Gastrocnemius medialis (tissue), 4 donors: ENCODE data around the gene ANKH.

Experiments used
- POLR2A ChIP-seq, 2 donors: fragments of 450-650 bp; IDR thresholded peaks; one replicate each; pipeline ENCODE4 v1.6.1; 2017; ENCODE audit warnings: antibody characterized with exemption in 2 of 2, mild to moderate bottlenecking in 2 of 2, moderate library complexity in 2 of 2
- TF ChIP-seq, protein P1 (sequence below), 5 experiments: fragments of 450-650 bp in 3 of 5; fragments of 200-600 bp in 2 of 5; sonication (generic) in 2 of 5; IDR thresholded peaks in 4 of 5; conservative IDR thresholded peaks in 1 of 5; 1 replicate in 4 of 5; 2 replicates in 1 of 5; pipeline ENCODE4 v1.5.1; 2016 to 2019; ENCODE audit warnings: antibody characterized with exemption in 5 of 5, mild to moderate bottlenecking in 3 of 5, moderate library complexity in 3 of 5

DNA sequence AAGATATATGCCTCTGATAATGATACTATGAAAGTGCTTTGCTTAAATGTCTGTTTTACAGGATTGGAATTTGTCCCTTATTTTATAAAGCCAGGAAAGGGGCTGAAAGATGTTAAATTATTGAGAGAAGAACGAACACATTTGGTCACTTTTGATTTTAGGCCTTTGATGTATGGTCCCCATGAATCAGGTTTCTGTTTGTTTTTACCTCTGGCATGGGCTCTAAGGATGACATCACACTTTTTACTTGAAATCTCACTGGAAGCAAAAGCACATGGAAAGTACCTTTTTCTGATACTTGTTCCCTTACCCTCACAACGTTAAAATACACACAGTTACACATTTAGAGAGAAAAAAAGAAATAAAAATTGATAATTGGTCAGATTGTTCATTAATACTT is 200.2 kb downstream of the ANKH start:
- TF ChIP-seq, protein P1, sequence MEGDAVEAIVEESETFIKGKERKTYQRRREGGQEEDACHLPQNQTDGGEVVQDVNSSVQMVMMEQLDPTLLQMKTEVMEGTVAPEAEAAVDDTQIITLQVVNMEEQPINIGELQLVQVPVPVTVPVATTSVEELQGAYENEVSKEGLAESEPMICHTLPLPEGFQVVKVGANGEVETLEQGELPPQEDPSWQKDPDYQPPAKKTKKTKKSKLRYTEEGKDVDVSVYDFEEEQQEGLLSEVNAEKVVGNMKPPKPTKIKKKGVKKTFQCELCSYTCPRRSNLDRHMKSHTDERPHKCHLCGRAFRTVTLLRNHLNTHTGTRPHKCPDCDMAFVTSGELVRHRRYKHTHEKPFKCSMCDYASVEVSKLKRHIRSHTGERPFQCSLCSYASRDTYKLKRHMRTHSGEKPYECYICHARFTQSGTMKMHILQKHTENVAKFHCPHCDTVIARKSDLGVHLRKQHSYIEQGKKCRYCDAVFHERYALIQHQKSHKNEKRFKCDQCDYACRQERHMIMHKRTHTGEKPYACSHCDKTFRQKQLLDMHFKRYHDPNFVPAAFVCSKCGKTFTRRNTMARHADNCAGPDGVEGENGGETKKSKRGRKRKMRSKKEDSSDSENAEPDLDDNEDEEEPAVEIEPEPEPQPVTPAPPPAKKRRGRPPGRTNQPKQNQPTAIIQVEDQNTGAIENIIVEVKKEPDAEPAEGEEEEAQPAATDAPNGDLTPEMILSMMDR (IDR thresholded peaks at IDR 0.05 in 4 of 5, conservative IDR thresholded peaks at IDR 0.05 in 1 of 5), result no peak
- no peak for TF ChIP-seq POLR2A (IDR thresholded peaks at IDR 0.05)
